ENCODE data around the gene PEX13. TPM values are rescaled to one million over a fixed set of nuclear protein-coding genes. Genes with fewer than 3 reads are reported as not detected.
"Not testable (repeated sequence)": the region's sequence is repeated elsewhere in the genome, so short reads cannot be mapped to it uniquely, and the experiment has no call there.

PEX13 gene
- 20.6 TPM for polyA plus RNA-seq (2013, experiment 1 of 2; ENCODE audit: insufficient read length)
- polyA plus RNA-seq (2013, experiment 2 of 2; ENCODE audit: insufficient read length), result 20.6 TPM

GRCh38 chr2:61017556-61018317, at the start of gene PEX13, which contains the start of gene PUS10:
Gene PEX13 (plus strand): TSS chr2:61017720. CDS start chr2:61017760, 40 bp downstream.
Gene PUS10 (minus strand): TSS chr2:61018255. CDS start chr2:61011890, 6,365 bp downstream.
- peak; percentile 73 for DNase-seq

- no peak for DNase-seq
These were observed 44.4 kb upstream of the PEX13 start for GRCh38 chr2:60972889-60973656.

- no peak for DNase-seq
These were observed 43.8 kb upstream of the PEX13 start for GRCh38 chr2:60973705-60974104.

GRCh38 chr2:60974652-60975051, 42.9 kb upstream of the PEX13 start:
- no peak for DNase-seq

GRCh38 chr2:60976256-60976850, 41.2 kb upstream of the PEX13 start:
- no peak for DNase-seq

GRCh38 chr2:60976875-60977561, 40.5 kb upstream of the PEX13 start:
- DNase-seq, result no peak

GRCh38 chr2:60977562-60977895, 40.0 kb upstream of the PEX13 start:
- DNase-seq, result no peak

- DNase-seq, result no peak
These were observed 38.3 kb upstream of the PEX13 start for GRCh38 chr2:60979231-60979630.

- DNase-seq, result no peak
These were observed 37.3 kb upstream of the PEX13 start for GRCh38 chr2:60980071-60980815.

- not testable (repeated sequence) for DNase-seq
These were observed 35.5 kb upstream of the PEX13 start for GRCh38 chr2:60982066-60982465.

GRCh38 chr2:60984720-60985119, 32.8 kb upstream of the PEX13 start:
- no peak for DNase-seq

GRCh38 chr2:60987041-60987440, 30.5 kb upstream of the PEX13 start:
- DNase-seq, result no peak

GRCh38 chr2:60987656-60988055, 29.9 kb upstream of the PEX13 start:
- not testable (repeated sequence) for DNase-seq

GRCh38 chr2:60989259-60989658, 28.3 kb upstream of the PEX13 start:
- no peak for DNase-seq

GRCh38 chr2:60991644-60992043, 25.9 kb upstream of the PEX13 start:
- no peak for DNase-seq

- DNase-seq, result no peak
These were observed 24.5 kb upstream of the PEX13 start for GRCh38 chr2:60992985-60993392.

- no peak for DNase-seq
These were observed 23.4 kb upstream of the PEX13 start for GRCh38 chr2:60994131-60994530.

- peak; percentile 49 for DNase-seq
These were observed 18.6 kb upstream of the PEX13 start for GRCh38 chr2:60998628-60999545.

- no peak for DNase-seq
These were observed 11.8 kb upstream of the PEX13 start for GRCh38 chr2:61005736-61006135.

GRCh38 chr2:61006486-61007105, 10.9 kb upstream of the PEX13 start:
- no peak for DNase-seq
